Esophagus squamous epithelium (tissue), 5 donors: ENCODE data around the gene POLDIP3. TPM values are rescaled to one million over a fixed set of nuclear protein-coding genes. Genes with fewer than 3 reads are reported as not detected.

Experiments used
- DNase-seq: peaks from one replicate; lab custom pipeline; 2025; lab: John Stamatoyannopoulos, UW
- H3K27ac ChIP-seq, 4 donors: fragments of 200-600 bp; sonication (generic); one replicate each; pipeline ENCODE4 v1.5.1; 2016 to 2019; ENCODE audit warnings: mild to moderate bottlenecking in 1 of 4
- H3K27me3 ChIP-seq, 4 donors: fragments of 200-600 bp; sonication (generic); 1 replicate in 3 of 4; 2 replicates in 1 of 4; pipeline versions ENCODE4 v1.5.1 to v1.6.0; 2017 to 2021; ENCODE audit warnings: antibody characterized with exemption in 1 of 4
- H3K36me3 ChIP-seq, 3 donors: fragments of 200-600 bp; sonication (generic); one replicate each; pipeline ENCODE4 v1.5.1; 2016 to 2019
- H3K4me1 ChIP-seq, 3 donors: fragments of 200-600 bp; sonication (generic); one replicate each; pipeline ENCODE4 v1.5.1; 2017 to 2019
- H3K4me3 ChIP-seq, 4 donors: fragments of 200-600 bp; sonication (generic); 1 replicate in 3 of 4; 2 replicates in 1 of 4; pipeline ENCODE4 v1.5.1; 2016 to 2019; ENCODE audit warnings: mild to moderate bottlenecking in 2 of 4, moderate library complexity in 1 of 4
- H3K9me3 ChIP-seq, 3 donors: fragments of 200-600 bp; sonication (generic); one replicate each; pipeline ENCODE4 v1.5.1; 2016 to 2019
- CTCF ChIP-seq, 6 experiments: fragments of 450-650 bp in 4 of 6; fragments of 200-600 bp in 2 of 6; sonication (generic) in 2 of 6; IDR thresholded peaks; one replicate each; pipeline ENCODE4 v1.5.1; 2016 to 2019; ENCODE audit warnings: antibody characterized with exemption in 6 of 6, mild to moderate bottlenecking in 4 of 6, moderate library complexity in 4 of 6
- POLR2A ChIP-seq, 4 donors: fragments of 450-650 bp; IDR thresholded peaks; one replicate each; pipeline ENCODE4 v1.6.1; 2017; ENCODE audit warnings: antibody characterized with exemption in 4 of 4, mild to moderate bottlenecking in 4 of 4, moderate library complexity in 3 of 4
- WGBS, 2 donors: methylation state at CpG; one replicate each; pipeline ENCODE4 v1.1.5; 2018; 5-methylcytosine and 5-hydroxymethylcytosine counted together
- intact Hi-C: fragments of 100-400 bp; cut with DNase I; formaldehyde crosslinking; loops from one replicate; pipeline ENCODE4 v1.15.0; 2022
- total RNA-seq, 4 donors: library from RNA; depleted of rRNA; stranded (reverse); fragments of >200 nt; gene quantifications; one replicate each; pipeline ENCODE4 v1.1.0, GENCODE V29; 2016
- donor health status: DM: yes; HTN: yes; CAD: no.

POLDIP3 gene
- total RNA-seq, 4 donors from 2014 or later = 23.3 to 33.0 (median 28.0) TPM

- no peaks in the 10 kb centered on the region for H3K9me3 ChIP-seq
- no peaks in the 10 kb centered on the region for H3K36me3 ChIP-seq
- no peaks in the 10 kb centered on the region for H3K27me3 ChIP-seq
- no peak for TF ChIP-seq CTCF (IDR thresholded peaks at IDR 0.05)
- TF ChIP-seq POLR2A (IDR thresholded peaks at IDR 0.05) = no peak
- H3K4me1 ChIP-seq = peaks cover 46 to 82% (median 61%) of the 10 kb centered on the region in 3 donors
- peak overlapping the region in 3 of 4 donors; percentile 24 to 59 (median 26) for H3K4me3 ChIP-seq
- no peak for DNase-seq
- intact Hi-C loops = no loop called here
- H3K27ac ChIP-seq = peak overlapping the region; percentile 88 to 98 (median 93)
- WGBS, 2 donors = 19 to 33% methylated on average over 4 to 5 of the region's 19 CpGs
These were observed 30.8 kb upstream of the POLDIP3 start for GRCh38 chr22:42645341-42645937.

GRCh38 chr22:42644422-42645340 is 30.0 kb upstream of the POLDIP3 start:
- H3K4me3 ChIP-seq = peak overlapping the region in 3 of 4 donors; percentile 24 to 59 (median 26)
- no peaks in the 10 kb centered on the region for H3K27me3 ChIP-seq
- intact Hi-C loops = no loop called here
- H3K9me3 ChIP-seq = no peaks in the 10 kb centered on the region
- DNase-seq = no peak
- H3K27ac ChIP-seq = peak overlapping the region; percentile 88 to 98 (median 93)
- no peaks in the 10 kb centered on the region for H3K36me3 ChIP-seq
- H3K4me1 ChIP-seq = peaks cover 46 to 83% (median 60%) of the 10 kb centered on the region in 3 donors
- WGBS, 2 donors = 34 to 41% methylated on average over 16 to 17 of the region's 22 CpGs
- TF ChIP-seq POLR2A (IDR thresholded peaks at IDR 0.05) = no peak
- TF ChIP-seq CTCF (IDR thresholded peaks at IDR 0.05) = no peak

GRCh38 chr22:42643634-42644421 is 29.1 kb upstream of the POLDIP3 start:
- H3K4me3 ChIP-seq = no peak overlapping the region
- TF ChIP-seq CTCF (IDR thresholded peaks at IDR 0.05) (no peak), POLR2A (IDR thresholded peaks at IDR 0.05) (no peak)
- H3K4me1 ChIP-seq = peaks cover 46 to 80% (median 58%) of the 10 kb centered on the region in 3 donors
- WGBS, 2 donors = 86 to 94% methylated on average over 4 to 9 of the region's 14 CpGs
- H3K27ac ChIP-seq = peak overlapping the region; percentile 88 to 98 (median 93)
- no peaks in the 10 kb centered on the region for H3K9me3 ChIP-seq
- intact Hi-C loops = no loop called here
- no peak for DNase-seq
- no peaks in the 10 kb centered on the region for H3K36me3 ChIP-seq
- H3K27me3 ChIP-seq = no peaks in the 10 kb centered on the region

GRCh38 chr22:42642806-42643633 is 28.3 kb upstream of the POLDIP3 start:
- 71 to 87% methylated on average over 5 to 8 of the region's 12 CpGs for WGBS, 2 donors
- intact Hi-C loops = no loop called here

More at GRCh38 chr22:42642806-42643633, 28.3 kb upstream of the POLDIP3 start:
- no peak for DNase-seq
- TF ChIP-seq CTCF (IDR thresholded peaks at IDR 0.05) (no peak), POLR2A (IDR thresholded peaks at IDR 0.05) (no peak)
- Histone ChIP-seq H3K4me1 (peaks cover 40 to 73% (median 53%) of the 10 kb centered on the region in 3 donors), H3K9me3 (no peaks in the 10 kb centered on the region), H3K36me3 (no peaks in the 10 kb centered on the region), H3K27me3 (no peaks in the 10 kb centered on the region), H3K4me3 (no peak overlapping the region), H3K27ac (peak overlapping the region in 3 of 4 donors; percentile 88 to 98 (median 92))
